Duodenal mucosa (tissue), 2 donors: ENCODE results near the gene ANKRD66.
"Not testable (repeated sequence)": the region's sequence is repeated elsewhere in the genome, so short reads cannot be mapped to it uniquely, and the experiment has no call there.

Experiments used
- H3K27ac ChIP-seq: one replicate; pipeline ENCODE4 v1.7.0; 2013; ENCODE audit warnings: low read depth, low read length
- H3K27me3 ChIP-seq, 2 donors: one replicate each; pipeline ENCODE4 v1.7.0; 2013; ENCODE audit warnings: low read length in 2 of 2, control low read depth in 1 of 2; ENCODE audit not compliant: insufficient read depth in 2 of 2, control insufficient read depth in 1 of 2
- H3K36me3 ChIP-seq, 2 donors: one replicate each; pipeline ENCODE4 v1.7.0; 2013; ENCODE audit warnings: low read length in 2 of 2, control low read depth in 1 of 2; ENCODE audit not compliant: insufficient read depth in 2 of 2, control insufficient read depth in 1 of 2
- H3K4me1 ChIP-seq, 2 donors: one replicate each; pipeline ENCODE4 v1.7.0; 2013; ENCODE audit warnings: low read length in 2 of 2, control low read depth in 1 of 2; ENCODE audit not compliant: insufficient read depth in 2 of 2, control insufficient read depth in 1 of 2
- H3K4me3 ChIP-seq, 2 donors: one replicate each; pipeline ENCODE4 v1.7.0; 2013; ENCODE audit warnings: low read length in 2 of 2, low read depth in 1 of 2
- H3K9ac ChIP-seq, 2 donors: one replicate each; pipeline ENCODE4 v1.7.0; 2013; ENCODE audit warnings: low read length in 2 of 2, low read depth in 1 of 2
- H3K9me3 ChIP-seq, 2 donors: one replicate each; pipeline ENCODE4 v1.7.0; 2013; ENCODE audit warnings: low read length in 2 of 2, control low read depth in 1 of 2; ENCODE audit not compliant: control insufficient read depth in 1 of 2

The ANKRD66 gene

DNA sequence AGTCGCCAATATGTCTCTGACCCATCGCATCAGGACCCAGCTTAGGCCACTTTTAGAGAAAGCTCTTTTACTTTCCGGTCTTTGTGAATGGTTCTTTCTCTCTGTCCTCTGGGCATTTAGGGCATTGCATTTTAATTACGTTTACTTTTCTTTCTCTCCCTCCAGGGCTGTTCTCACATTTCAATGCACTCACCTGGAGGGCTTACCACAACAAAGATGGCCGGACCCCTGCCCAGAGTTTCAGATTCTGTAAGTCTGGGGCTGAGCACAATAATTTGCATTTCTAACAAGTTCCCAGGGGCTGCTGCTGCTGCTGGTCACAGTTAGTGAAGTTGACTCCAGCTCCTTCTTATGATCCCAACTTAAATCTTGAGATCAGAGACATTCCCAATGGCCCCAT is 3.0 kb downstream of the ANKRD66 start:
- Histone ChIP-seq H3K4me3 (no peak overlapping the region), H3K9me3 (no peaks in the 10 kb centered on the region), H3K27me3 (no peaks in the 10 kb centered on the region), H3K36me3 (no peaks in the 10 kb centered on the region), H3K4me1 (no peaks in the 10 kb centered on the region), H3K27ac (no peak overlapping the region), H3K9ac (no peak overlapping the region)

DNA sequence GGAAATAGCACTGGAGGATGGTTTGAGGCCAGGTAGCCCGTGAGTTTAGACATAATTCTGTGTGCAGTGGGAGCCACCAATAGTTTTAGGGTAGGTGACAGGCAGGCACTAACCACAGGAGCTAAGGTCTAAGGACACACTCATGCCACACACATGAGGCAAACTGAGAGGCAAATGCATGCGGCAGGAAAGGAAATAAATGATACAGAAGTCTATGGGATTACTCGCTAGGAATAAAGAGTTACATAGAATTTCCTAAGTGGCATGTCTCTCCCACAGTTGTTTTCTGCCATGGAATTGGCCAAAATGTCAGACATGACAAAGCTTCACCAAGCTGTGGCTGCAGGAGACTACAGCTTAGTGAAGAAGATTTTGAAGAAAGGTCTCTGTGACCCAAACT is 4.9 kb downstream of the ANKRD66 start:
- Histone ChIP-seq H3K36me3 (no peaks in the 10 kb centered on the region), H3K9me3 (no peaks in the 10 kb centered on the region), H3K4me1 (no peaks in the 10 kb centered on the region), H3K4me3 (no peak overlapping the region), H3K9ac (no peak overlapping the region), H3K27ac (no peak overlapping the region), H3K27me3 (no peaks in the 10 kb centered on the region)

DNA sequence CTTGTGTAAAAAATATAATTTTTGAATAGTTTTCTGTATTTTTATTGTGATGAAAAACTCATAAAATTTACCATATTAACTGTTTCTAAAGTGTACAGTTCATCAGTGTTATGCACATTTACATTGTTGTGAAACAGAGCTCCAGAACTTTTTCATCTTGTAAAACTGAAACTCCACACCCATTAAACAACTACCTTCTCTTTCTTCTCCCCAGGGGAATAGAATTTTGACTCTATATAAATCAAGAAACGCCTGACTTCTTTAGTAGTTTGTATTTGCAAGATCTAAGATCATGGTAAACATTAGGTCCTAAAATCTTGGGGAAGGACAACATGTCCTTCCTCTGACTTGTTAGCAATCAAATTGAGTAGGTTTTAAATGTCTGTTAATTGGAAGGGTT is 9.1 kb downstream of the ANKRD66 start:
- Histone ChIP-seq H3K27me3 (no peaks in the 10 kb centered on the region), H3K36me3 (no peaks in the 10 kb centered on the region), H3K9ac (no peak overlapping the region), H3K9me3 (no peaks in the 10 kb centered on the region), H3K27ac (no peak overlapping the region), H3K4me1 (no peaks in the 10 kb centered on the region), H3K4me3 (no peak overlapping the region)

DNA sequence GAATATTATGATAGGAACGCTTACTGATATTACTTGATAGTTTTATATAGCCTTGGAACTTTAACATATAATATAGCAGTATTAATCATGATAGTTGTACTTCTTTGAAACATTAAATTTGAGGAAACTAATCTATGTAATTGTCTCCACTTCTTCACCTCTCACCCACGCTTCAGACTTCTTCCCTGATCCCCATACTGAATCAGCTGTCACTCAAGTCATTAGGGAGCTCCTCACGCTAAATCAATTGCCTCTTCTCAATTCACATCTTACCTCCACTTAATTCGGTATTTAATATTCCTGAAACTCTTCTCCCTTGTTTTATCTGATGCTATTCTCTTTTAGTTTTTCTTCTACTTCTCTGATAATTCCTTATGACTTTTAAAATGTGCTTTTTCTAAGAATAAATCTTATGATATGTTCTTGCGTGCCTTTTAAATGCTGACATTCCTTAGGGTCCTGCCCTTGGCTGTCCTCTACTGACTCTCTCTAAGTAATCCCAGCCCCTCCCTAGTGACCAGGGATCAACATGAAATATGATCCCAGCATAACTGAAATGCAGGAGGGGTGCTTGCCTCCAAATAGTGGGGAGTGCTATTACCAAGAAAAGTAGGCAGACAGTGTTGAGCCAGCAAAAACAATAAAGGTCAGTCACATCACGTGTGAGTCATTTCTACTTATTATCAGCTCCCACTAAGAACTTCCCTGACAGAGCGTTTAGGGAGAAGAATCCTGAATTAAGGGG is 9.9 kb downstream of the ANKRD66 start:
- no peaks in the 10 kb centered on the region for H3K27me3 ChIP-seq
- no peak overlapping the region for H3K9ac ChIP-seq
- H3K9me3 ChIP-seq: no peaks in the 10 kb centered on the region

DNA sequence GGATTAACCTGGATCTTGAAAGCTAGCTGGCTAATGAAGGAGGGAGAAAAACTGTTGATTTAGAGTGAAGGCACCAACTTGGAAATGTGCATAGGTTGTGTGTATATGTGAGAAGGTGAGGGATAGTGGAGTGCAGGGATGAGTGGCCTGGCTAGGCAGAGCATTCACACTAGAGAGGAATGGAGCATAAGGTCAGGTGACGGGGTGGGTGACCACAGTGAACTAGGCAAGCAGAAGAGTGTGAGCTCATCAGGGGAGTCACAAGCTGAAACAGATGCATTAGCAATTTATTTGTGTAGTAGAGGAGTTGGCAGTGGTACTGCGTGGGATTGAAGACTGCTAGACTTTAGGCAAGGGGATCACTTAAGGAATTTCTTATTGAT is 10.5 kb downstream of the ANKRD66 start:
- no peaks in the 10 kb centered on the region for H3K36me3 ChIP-seq
- H3K4me3 ChIP-seq: no peak overlapping the region
- H3K4me1 ChIP-seq: no peaks in the 10 kb centered on the region
- no peak overlapping the region for H3K27ac ChIP-seq
- H3K27me3 ChIP-seq: no peaks in the 10 kb centered on the region
- no peaks in the 10 kb centered on the region for H3K9me3 ChIP-seq
- no peak overlapping the region for H3K9ac ChIP-seq

More for the DNA sequence above, 9.9 kb downstream of the ANKRD66 start:
- Histone ChIP-seq H3K27ac (no peak overlapping the region), H3K4me1 (no peaks in the 10 kb centered on the region), H3K36me3 (no peaks in the 10 kb centered on the region), H3K4me3 (no peak overlapping the region)

DNA sequence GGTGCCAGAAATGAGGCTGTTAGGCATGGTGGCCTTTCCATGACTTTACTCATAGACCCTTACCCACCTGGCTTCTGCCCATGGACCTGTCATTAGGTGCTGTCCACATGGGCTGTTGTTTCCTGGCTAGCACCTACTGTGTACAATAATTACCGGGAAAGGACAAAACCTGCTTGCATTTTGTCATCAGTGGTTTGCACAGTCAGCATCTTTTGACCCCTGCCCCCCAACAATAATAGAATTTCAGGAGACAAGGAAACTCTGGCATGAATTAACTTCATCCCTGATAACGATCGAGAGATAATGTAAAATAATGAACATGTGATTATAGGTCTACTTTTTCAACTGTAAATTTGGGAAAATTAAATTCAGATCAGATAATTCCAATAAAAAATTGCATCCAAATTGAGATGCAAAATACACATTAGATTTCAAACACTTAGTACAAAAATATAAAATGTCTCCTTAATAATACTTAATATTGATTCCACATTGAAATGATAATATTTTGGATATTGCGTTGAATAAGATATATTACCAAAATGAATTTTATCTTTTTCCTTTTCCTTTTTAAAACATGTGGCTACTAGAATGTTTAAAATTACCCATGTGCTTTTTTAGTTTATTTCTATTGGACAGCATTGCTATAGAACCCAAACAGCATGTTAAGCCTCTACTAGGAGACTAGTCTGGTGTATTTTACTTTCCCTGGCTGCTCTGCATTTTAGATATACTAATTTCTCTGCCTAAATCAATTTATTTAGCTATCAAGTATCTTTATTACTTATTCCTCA is 12.4 kb downstream of the ANKRD66 start:
- Histone ChIP-seq H3K4me3 (no peak overlapping the region), H3K4me1 (no peaks in the 10 kb centered on the region), H3K27me3 (no peaks in the 10 kb centered on the region), H3K27ac (no peak overlapping the region), H3K9ac (no peak overlapping the region), H3K36me3 (no peaks in the 10 kb centered on the region), H3K9me3 (no peaks in the 10 kb centered on the region)

DNA sequence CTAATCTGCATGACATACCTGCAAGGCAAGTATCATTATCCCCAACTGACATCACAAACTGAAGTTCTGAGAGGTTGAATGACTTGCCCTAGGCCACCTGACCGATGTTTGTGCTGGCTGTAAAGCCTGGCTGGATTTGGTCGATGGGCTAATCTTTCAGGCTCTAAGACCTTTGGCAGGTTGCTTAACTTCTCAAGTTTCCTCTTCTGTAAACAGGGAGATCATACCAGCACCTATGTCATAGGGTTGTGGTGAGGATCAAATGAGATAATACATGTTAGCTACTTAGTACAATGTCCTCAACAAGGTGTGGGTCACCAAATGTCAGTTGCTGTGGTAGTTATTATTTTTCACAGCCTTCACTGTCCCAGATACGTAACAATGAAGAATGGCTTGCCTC is 14.2 kb downstream of the ANKRD66 start:
- Histone ChIP-seq H3K36me3 (no peaks in the 10 kb centered on the region), H3K4me3 (no peak overlapping the region), H3K27me3 (no peaks in the 10 kb centered on the region), H3K9me3 (no peaks in the 10 kb centered on the region), H3K9ac (no peak overlapping the region), H3K4me1 (no peaks in the 10 kb centered on the region), H3K27ac (no peak overlapping the region)

DNA sequence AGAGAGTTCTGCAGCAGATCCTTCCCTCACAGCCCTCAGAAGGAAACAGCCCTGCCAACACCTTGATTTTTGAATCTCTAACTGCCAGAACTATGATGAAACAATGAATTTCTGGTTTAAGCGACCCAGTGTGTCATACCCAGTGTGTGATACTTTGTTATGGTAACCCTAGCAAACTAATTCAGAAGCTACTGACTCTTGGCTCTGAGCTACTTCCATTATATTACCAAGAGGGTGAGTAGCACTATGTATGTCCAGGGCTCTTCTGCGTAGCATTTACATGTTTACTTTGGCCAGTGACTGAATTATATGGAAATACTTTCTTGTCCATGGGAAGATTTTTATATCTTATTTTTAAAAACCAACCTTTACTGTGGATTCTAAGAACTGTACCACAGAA is 16.7 kb downstream of the ANKRD66 start:
- Histone ChIP-seq H3K27ac (no peak overlapping the region), H3K9me3 (no peaks in the 10 kb centered on the region), H3K4me3 (no peak overlapping the region), H3K27me3 (no peaks in the 10 kb centered on the region), H3K36me3 (no peaks in the 10 kb centered on the region), H3K4me1 (no peaks in the 10 kb centered on the region), H3K9ac (no peak overlapping the region)

DNA sequence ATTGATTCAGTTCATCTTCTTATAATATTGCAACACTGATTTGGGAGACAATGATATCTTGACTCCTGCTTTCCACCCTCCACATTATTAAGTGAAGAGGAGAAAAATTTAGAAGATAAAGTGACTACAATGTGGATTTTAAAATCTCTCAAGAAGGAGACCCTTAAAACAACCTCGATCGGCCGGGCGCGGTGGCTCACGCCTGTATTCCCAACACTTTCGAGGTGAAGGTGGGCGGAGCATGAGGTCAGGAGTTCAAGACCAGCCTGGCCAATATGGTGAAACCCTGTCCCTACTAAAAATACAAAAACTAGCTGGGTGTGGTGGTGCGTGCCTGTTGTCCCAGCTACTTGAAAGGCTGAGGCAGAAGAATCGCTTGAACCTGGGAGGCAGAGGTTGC is 17.5 kb downstream of the ANKRD66 start:
- H3K4me3 ChIP-seq, H3K36me3 ChIP-seq, H3K4me1 ChIP-seq, H3K27me3 ChIP-seq, H3K9me3 ChIP-seq, H3K9ac ChIP-seq, H3K27ac ChIP-seq: not testable (repeated sequence)

DNA sequence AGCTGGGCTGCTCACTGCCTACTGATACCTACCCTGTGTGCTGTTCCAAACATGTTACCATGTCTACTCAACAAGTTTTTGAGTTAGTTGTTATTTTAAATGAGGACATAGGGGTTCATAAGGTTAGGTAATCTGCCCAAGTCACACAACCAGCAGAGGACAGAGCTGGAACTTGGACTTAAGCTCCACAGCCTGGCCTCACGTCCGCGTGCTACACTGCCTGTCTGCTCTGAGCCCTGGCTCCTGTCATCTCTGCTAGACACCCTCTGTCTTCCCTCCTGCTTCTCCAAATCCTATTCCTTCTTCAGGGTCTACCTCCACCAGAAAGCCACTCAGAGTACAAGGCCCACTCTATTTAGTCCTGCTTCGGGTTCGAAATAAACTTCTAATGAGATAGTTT is 18.2 kb downstream of the ANKRD66 start:
- Histone ChIP-seq H3K36me3 (no peaks in the 10 kb centered on the region), H3K4me3 (no peak overlapping the region), H3K9ac (no peak overlapping the region), H3K9me3 (no peaks in the 10 kb centered on the region), H3K27me3 (no peaks in the 10 kb centered on the region), H3K4me1 (no peaks in the 10 kb centered on the region), H3K27ac (no peak overlapping the region)
